Stomach (tissue), 9 donors: ENCODE results near the gene KPNA6. TPM values are rescaled to one million over a fixed set of nuclear protein-coding genes. Genes with fewer than 3 reads are reported as not detected.

ENCODE experiments used
- DNase-seq, 2 donors: peaks; one replicate each; pipeline versions ENCODE4 v3.0.0 to v3.0.0-alpha.2; 2013 to 2019
- H3K27ac ChIP-seq, 5 donors: fragments of 200-600 bp in 4 of 5; sonication (generic) in 4 of 5; one replicate each; pipeline ENCODE4 v1.5.1; 2013 to 2019; ENCODE audit warnings: mild to moderate bottlenecking in 1 of 5, moderate library complexity in 1 of 5
- H3K27me3 ChIP-seq, 3 donors: fragments of 200-600 bp; sonication (generic); one replicate each; pipeline ENCODE4 v1.5.1; 2017 to 2019; ENCODE audit warnings: mixed run types in 1 of 3
- H3K36me3 ChIP-seq, 4 donors: fragments of 200-600 bp; sonication (generic); 1 replicate in 3 of 4; 2 replicates in 1 of 4; pipeline ENCODE4 v1.5.1; 2016 to 2019
- H3K4me1 ChIP-seq, 4 donors: fragments of 200-600 bp; sonication (generic); one replicate each; pipeline ENCODE4 v1.5.1; 2016 to 2019
- H3K4me3 ChIP-seq, 4 donors: fragments of 200-600 bp; sonication (generic) in 3 of 4; one replicate each; pipeline ENCODE4 v1.5.1; 2016 to 2019; ENCODE audit warnings: mild to moderate bottlenecking in 1 of 4
- H3K9me3 ChIP-seq, 4 donors: fragments of 200-600 bp; sonication (generic); one replicate each; pipeline ENCODE4 v1.5.1; 2016 to 2019
- CTCF ChIP-seq, 7 experiments: fragments of 450-650 bp in 4 of 7; fragments of 200-600 bp in 3 of 7; sonication (generic) in 3 of 7; IDR thresholded peaks; one replicate each; pipeline ENCODE4 v1.5.1; 2016 to 2019; ENCODE audit warnings: antibody characterized with exemption in 7 of 7, control low read depth in 2 of 7, mild to moderate bottlenecking in 1 of 7
- EP300 ChIP-seq: sonication (generic); formaldehyde crosslinking; IDR thresholded peaks from one replicate; pipeline ENCODE4 v1.6.1; 2017; ENCODE audit warnings: antibody characterized with exemption
- POLR2A ChIP-seq, 4 donors: fragments of 450-650 bp; IDR thresholded peaks; one replicate each; pipeline ENCODE4 v1.6.1; 2016; ENCODE audit warnings: antibody characterized with exemption in 4 of 4, control low read depth in 2 of 4, mild to moderate bottlenecking in 1 of 4, moderate library complexity in 1 of 4
- POLR2AphosphoS5 ChIP-seq, 3 donors: sonication (generic); formaldehyde crosslinking; IDR thresholded peaks; one replicate each; pipeline ENCODE4 v1.6.1; 2016; ENCODE audit warnings: antibody characterized with exemption in 3 of 3
- WGBS, 5 donors: extraction: QIAGEN DNeasy Blood & Tissue Kit in 3 of 5; methylation state at CpG; one replicate each; pipeline versions ENCODE4 v1.1.5 to v1.1.7; 2013 to 2018; 5-methylcytosine and 5-hydroxymethylcytosine counted together
- intact Hi-C: fragments of 100-400 bp; cut with DNase I; formaldehyde crosslinking; loops from one replicate; pipeline ENCODE4 v1.15.1; 2023; ENCODE audit warnings: low total_unique reads
- polyA plus RNA-seq, 3 donors: library from polyadenylated mRNA; stranded (reverse); fragments of 200-250 nt; gene quantifications; one replicate each; pipeline ENCODE4 v1.2.3, GENCODE V29; 2013
- total RNA-seq, 5 donors: library from RNA; depleted of rRNA; stranded (reverse); fragments of >200 nt; gene quantifications; one replicate each; pipeline versions ENCODE4 v1.1.0 to v1.2.3, GENCODE V29; 2014 to 2016
- donor health status: healthy with polysubstance abuse.
- donor health status: Bipolar disorder and iron deficiency.
- donor health status: healthy.

Gene KPNA6
- total and polyA plus RNA-seq, 8 donors = 7.6 to 38.0 (median 17.7) TPM

DNA sequence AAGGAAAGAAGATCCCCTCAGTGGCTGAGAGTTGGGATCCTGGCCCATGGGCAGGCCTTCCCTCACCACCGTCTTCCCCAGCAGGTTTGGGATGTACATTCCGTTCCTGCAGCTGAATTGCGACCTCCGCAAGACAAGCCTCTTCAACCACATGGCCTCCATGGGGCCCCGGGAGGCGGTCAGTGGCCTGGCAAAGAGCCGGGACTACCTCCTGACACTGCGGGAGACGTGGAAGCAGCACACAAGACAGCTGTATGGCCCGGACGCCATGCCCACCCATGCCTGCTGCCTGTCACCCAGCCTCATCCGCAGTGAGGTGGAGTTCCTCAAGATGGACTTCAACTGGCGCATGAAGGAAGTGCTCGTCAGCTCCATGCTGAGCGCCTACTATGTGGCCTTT lies 16.3 kb upstream of the KPNA6 start:
- Histone ChIP-seq H3K27me3 (no peaks in the 10 kb centered on the region), H3K36me3 (peaks cover 47 to 90% (median 85%) of the 10 kb centered on the region in 4 donors), H3K4me1 (peaks cover 0 to 11% (median 7%) of the 10 kb centered on the region in 4 donors), H3K4me3 (no peak overlapping the region), H3K9me3 (no peaks in the 10 kb centered on the region), H3K27ac (no peak overlapping the region)
- DNase-seq = no peak
- 91 to 98% (median 95%) methylated on average over 6 to 15 of the region's 15 CpGs for WGBS, 5 donors
- intact Hi-C loops = no loop called here
- TF ChIP-seq CTCF (IDR thresholded peaks at IDR 0.05) = no peak

DNA sequence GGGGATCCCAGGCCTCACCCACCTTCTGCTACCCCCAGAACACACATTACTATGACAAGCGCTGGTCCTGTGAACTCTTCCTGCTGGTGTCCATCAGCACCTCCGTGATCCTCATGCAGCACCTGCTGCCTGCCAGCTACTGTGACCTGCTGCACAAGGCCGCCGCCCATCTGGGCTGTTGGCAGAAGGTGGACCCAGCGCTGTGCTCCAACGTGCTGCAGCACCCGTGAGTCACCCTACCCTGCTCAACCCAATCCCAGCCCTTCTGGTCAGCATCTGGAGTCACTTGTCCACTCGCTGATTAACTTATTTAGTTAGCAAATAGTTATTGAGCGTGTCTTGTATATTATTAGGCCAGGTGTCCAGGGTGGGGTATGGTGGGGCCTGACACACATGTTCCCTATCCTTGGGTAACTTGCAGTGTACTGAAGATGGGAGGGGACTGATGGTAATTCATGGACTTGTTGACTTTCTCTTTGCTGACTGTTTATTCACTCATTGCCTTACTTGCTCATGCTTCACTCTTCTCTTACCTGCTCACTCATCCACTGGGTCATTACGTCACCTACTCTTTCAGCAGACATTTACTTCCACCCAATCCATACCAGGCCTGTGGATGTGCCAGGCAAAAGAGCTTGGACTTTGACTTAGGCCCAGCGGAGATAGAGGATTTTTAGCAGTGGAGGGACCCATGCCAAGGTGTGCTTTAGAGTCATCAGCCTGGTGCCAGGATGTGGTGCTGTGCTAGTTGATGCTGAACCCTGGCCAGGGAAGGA lies 12.9 kb upstream of the KPNA6 start:
- TF ChIP-seq EP300 (no peak), POLR2AphosphoS5 (IDR thresholded peaks at IDR 0.05) (peak in 2 of 3 donors; percentile 44 to 60)
- Histone ChIP-seq H3K27me3 (no peaks in the 10 kb centered on the region), H3K9me3 (no peaks in the 10 kb centered on the region), H3K4me1 (peaks cover 0 to 11% (median 7%) of the 10 kb centered on the region in 4 donors), H3K4me3 (no peak overlapping the region), H3K36me3 (peaks cover 44 to 99% (median 93%) of the 10 kb centered on the region in 4 donors), H3K27ac (peak overlapping the region; percentile 40 to 79 (median 59))
- intact Hi-C loops = no loop called here
- peak; percentile 85 to 87 for DNase-seq
- 41 to 66% (median 52%) methylated on average over 10 to 11 of the region's 11 CpGs for WGBS, 5 donors

DNA sequence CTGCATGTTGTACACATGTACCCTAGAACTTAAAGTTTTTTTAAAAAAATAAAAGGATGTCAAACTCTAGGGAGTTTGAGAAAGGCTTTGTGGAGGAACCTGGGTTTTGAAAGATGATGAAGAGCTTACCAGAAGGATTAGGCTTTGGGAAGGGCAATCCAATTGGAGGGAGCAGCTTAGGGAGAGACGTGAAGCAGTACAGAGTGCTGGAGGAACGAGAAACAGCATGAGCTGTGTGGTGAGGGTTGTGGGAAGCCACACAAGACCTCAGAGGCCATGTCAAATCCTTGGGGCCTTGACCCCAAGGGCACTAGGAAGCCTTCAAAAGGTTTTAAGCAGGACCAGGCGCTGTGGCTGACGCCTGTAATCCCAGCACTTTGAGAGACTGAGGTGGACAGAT lies 8.4 kb upstream of the KPNA6 start:
- no peaks in the 10 kb centered on the region for H3K9me3 ChIP-seq
- H3K27me3 ChIP-seq = no peaks in the 10 kb centered on the region
- no peak overlapping the region for H3K4me3 ChIP-seq
- intact Hi-C loops = no loop called here
- TF ChIP-seq CTCF (IDR thresholded peaks at IDR 0.05) (no peak), EP300 (no peak)
- no peak overlapping the region for H3K27ac ChIP-seq
- H3K4me1 ChIP-seq = peaks cover 5 to 15% (median 6%) of the 10 kb centered on the region in 4 donors
- peaks cover 25 to 82% (median 77%) of the 10 kb centered on the region in 4 donors for H3K36me3 ChIP-seq
- no peak for DNase-seq
- 93 to 99% (median 97%) methylated on average over 4 of the region's 4 CpGs for WGBS, 5 donors

DNA sequence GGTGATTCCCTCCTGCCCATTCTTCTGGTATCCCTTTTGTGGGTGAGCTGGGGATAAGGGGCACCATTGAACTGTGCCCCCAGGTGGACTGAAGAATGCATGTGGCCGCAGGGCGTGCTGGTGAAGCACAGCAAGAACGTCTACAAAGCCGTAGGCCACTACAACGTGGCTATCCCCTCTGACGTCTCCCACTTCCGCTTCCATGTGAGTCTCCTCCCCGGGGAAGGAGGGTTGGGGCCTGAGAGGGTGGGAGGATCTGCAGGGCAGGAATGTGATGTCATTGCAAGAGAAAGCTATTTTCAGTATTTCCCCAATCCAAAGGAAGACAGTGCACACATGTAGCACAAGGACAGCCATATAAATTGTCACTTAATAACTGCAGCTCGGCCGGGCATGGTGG lies 7.5 kb upstream of the KPNA6 start:
- H3K36me3 ChIP-seq = peaks cover 19 to 73% (median 68%) of the 10 kb centered on the region in 4 donors
- H3K4me3 ChIP-seq = no peak overlapping the region
- TF ChIP-seq CTCF (IDR thresholded peaks at IDR 0.05) (no peak), POLR2AphosphoS5 (IDR thresholded peaks at IDR 0.05) (no peak), POLR2A (IDR thresholded peaks at IDR 0.05) (no peak), EP300 (no peak)
- 79 to 96% (median 91%) methylated on average over 10 of the region's 10 CpGs for WGBS, 5 donors
- H3K27me3 ChIP-seq = no peaks in the 10 kb centered on the region
- intact Hi-C loops = no loop called here
- no peak overlapping the region for H3K27ac ChIP-seq
- peak in 1 of 2 donors; percentile 26 for DNase-seq
- H3K4me1 ChIP-seq = peaks cover 0 to 10% (median 4%) of the 10 kb centered on the region in 4 donors
- H3K9me3 ChIP-seq = no peaks in the 10 kb centered on the region
